ENCODE measurements around the gene CAST.

DNA sequence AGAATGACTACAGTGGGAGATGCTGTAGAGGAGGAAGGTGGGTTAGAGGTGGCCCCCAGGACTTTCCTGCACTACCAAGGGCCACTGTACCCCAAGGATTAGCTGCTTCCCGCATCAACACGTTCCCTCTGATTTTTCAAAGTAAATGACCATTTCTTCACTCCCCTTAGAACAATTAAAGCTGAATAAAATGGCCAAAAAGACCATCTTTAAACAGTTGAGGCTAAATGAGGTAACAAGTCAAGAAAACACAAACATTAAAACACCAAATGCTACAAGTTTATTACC is 146.3 kb downstream of the CAST start:
- TF ChIP-seq POLR2A (IDR thresholded peaks at IDR 0.05): no peak
- TF ChIP-seq, protein P1, sequence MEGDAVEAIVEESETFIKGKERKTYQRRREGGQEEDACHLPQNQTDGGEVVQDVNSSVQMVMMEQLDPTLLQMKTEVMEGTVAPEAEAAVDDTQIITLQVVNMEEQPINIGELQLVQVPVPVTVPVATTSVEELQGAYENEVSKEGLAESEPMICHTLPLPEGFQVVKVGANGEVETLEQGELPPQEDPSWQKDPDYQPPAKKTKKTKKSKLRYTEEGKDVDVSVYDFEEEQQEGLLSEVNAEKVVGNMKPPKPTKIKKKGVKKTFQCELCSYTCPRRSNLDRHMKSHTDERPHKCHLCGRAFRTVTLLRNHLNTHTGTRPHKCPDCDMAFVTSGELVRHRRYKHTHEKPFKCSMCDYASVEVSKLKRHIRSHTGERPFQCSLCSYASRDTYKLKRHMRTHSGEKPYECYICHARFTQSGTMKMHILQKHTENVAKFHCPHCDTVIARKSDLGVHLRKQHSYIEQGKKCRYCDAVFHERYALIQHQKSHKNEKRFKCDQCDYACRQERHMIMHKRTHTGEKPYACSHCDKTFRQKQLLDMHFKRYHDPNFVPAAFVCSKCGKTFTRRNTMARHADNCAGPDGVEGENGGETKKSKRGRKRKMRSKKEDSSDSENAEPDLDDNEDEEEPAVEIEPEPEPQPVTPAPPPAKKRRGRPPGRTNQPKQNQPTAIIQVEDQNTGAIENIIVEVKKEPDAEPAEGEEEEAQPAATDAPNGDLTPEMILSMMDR (IDR thresholded peaks at IDR 0.05): no peak

All from suprapubic skin (tissue), 3 donors.